Activated naive CD4-positive, alpha-beta T cell treated with anti-CD3 and anti-CD28 coated beads for 36 hours (primary cell): Measurements from ENCODE around the gene NRP1. TPM values are rescaled to one million over a fixed set of nuclear protein-coding genes. Genes with fewer than 3 reads are reported as not detected.
"Not testable (repeated sequence)": the region's sequence is repeated elsewhere in the genome, so short reads cannot be mapped to it uniquely, and the experiment has no call there.

ENCODE experiments used
- CTCF ChIA-PET: fragments of 350-600 bp; sonication (Branson Sonifier 250); formaldehyde crosslinking; loops from one replicate; lab custom pipeline; 2021; ENCODE audit warnings: antibody characterized with exemption; lab: Charles Lee
- DNase-seq: peaks from one replicate; pipeline ENCODE4 v3.0.0-alpha.2; 2020
- H3K27ac Mint-ChIP-seq: one replicate; pipeline ENCODE4 v1.8.0; 2021; ENCODE audit warnings: mild to moderate bottlenecking, mixed read lengths
- H3K27me3 Mint-ChIP-seq: one replicate; pipeline ENCODE4 v1.8.0; 2021; ENCODE audit warnings: low read depth, mixed read lengths
- H3K36me3 Mint-ChIP-seq: one replicate; pipeline ENCODE4 v1.8.0; 2021; ENCODE audit warnings: low read depth, mixed read lengths
- H3K4me1 Mint-ChIP-seq: one replicate; pipeline ENCODE4 v1.8.0; 2021; ENCODE audit warnings: low read depth, mixed read lengths
- H3K4me3 Mint-ChIP-seq: one replicate; pipeline ENCODE4 v1.8.0; 2021; ENCODE audit warnings: mild to moderate bottlenecking, moderate library complexity, mixed read lengths
- H3K9me3 Mint-ChIP-seq: one replicate; pipeline ENCODE4 v1.8.0; 2021; ENCODE audit warnings: mixed read lengths
- intact Hi-C: fragments of 100-400 bp; cut with micrococcal nuclease; formaldehyde crosslinking; loops from one replicate; pipeline ENCODE4 v1.15.1; 2023
- total RNA-seq, 2 experiments: library from RNA; stranded (reverse); gene quantifications; one replicate each; pipeline ENCODE4 v1.2.3, GENCODE V29; 2021

The NRP1 gene
- under 1 TPM in 1 of 2 experiments, not detected in 1; 0.10 TPM for total RNA-seq

- peaks cover 22% of the 10 kb centered on the region for H3K4me1 Mint-ChIP-seq
- no peaks in the 10 kb centered on the region for H3K36me3 Mint-ChIP-seq
- CTCF ChIA-PET, result interaction anchor here (0.6 to 4.4 kb wide), 5 partner anchors 22 to 142 kb away, joined by 3 to 23 read pairs (median 4); no protein-coding TSS in a partner anchor
- no peaks in the 10 kb centered on the region for H3K9me3 Mint-ChIP-seq
- peak; percentile 8 for DNase-seq
- H3K4me3 Mint-ChIP-seq, result peak within 1 kb of the TSS; percentile 64
- H3K27ac Mint-ChIP-seq, result no peak within 1 kb of the TSS
- H3K27me3 Mint-ChIP-seq, result peaks cover 52% of the 10 kb centered on the region
- intact Hi-C loops, result loop anchor here (5.0 to 10.0 kb wide), 4 partner anchors 83 to 888 kb away; no protein-coding TSS in a partner anchor
Observed at GRCh38 chr10:33334153-33334804, at the start of gene NRP1. Gene NRP1 (minus strand): TSS chr10:33334667. CDS start chr10:33334382, 285 bp downstream.

GRCh38 chr10:33384201-33384600 is 49.7 kb upstream of the NRP1 start:
- H3K4me1 Mint-ChIP-seq, CTCF ChIA-PET, H3K9me3 Mint-ChIP-seq, intact Hi-C loops, H3K4me3 Mint-ChIP-seq, DNase-seq, H3K36me3 Mint-ChIP-seq, H3K27ac Mint-ChIP-seq: not testable (repeated sequence)
- H3K27me3 Mint-ChIP-seq, result peaks cover 17% of the 10 kb centered on the region

- peaks cover 14% of the 10 kb centered on the region for H3K27me3 Mint-ChIP-seq
- CTCF ChIA-PET, result no interaction called here
- H3K4me3 Mint-ChIP-seq, result no peak overlapping the region
- no peaks in the 10 kb centered on the region for H3K9me3 Mint-ChIP-seq
- H3K36me3 Mint-ChIP-seq, result no peaks in the 10 kb centered on the region
- H3K4me1 Mint-ChIP-seq, result peaks cover 3% of the 10 kb centered on the region
- no peak for DNase-seq
- intact Hi-C loops, result no loop called here
- no peak overlapping the region for H3K27ac Mint-ChIP-seq
Observed at GRCh38 chr10:33382921-33383713, 48.6 kb upstream of the NRP1 start.

- peaks cover 10% of the 10 kb centered on the region for H3K27me3 Mint-ChIP-seq
- CTCF ChIA-PET, result no interaction called here
- H3K27ac Mint-ChIP-seq, result no peak overlapping the region
- H3K9me3 Mint-ChIP-seq, result no peaks in the 10 kb centered on the region
- no peaks in the 10 kb centered on the region for H3K36me3 Mint-ChIP-seq
- no peak for DNase-seq
- intact Hi-C loops, result no loop called here
- H3K4me3 Mint-ChIP-seq, result no peak overlapping the region
- H3K4me1 Mint-ChIP-seq, result peaks cover 12% of the 10 kb centered on the region
Observed at GRCh38 chr10:33382216-33382600, 47.7 kb upstream of the NRP1 start.

- DNase-seq, result no peak
- no peak overlapping the region for H3K4me3 Mint-ChIP-seq
- peaks cover 8% of the 10 kb centered on the region for H3K27me3 Mint-ChIP-seq
- no peak overlapping the region for H3K27ac Mint-ChIP-seq
- intact Hi-C loops, result no loop called here
- peaks cover 17% of the 10 kb centered on the region for H3K4me1 Mint-ChIP-seq
- H3K36me3 Mint-ChIP-seq, result no peaks in the 10 kb centered on the region
- H3K9me3 Mint-ChIP-seq, result no peaks in the 10 kb centered on the region
- CTCF ChIA-PET, result no interaction called here
Observed at GRCh38 chr10:33381451-33382215, 47.2 kb upstream of the NRP1 start.

- H3K36me3 Mint-ChIP-seq, result no peaks in the 10 kb centered on the region
- CTCF ChIA-PET, result no interaction called here
- intact Hi-C loops, result loop anchor here (1.0 to 10.0 kb wide), 4 partner anchors 11 to 747 kb away; no protein-coding TSS in a partner anchor
- no peaks in the 10 kb centered on the region for H3K9me3 Mint-ChIP-seq
- H3K27ac Mint-ChIP-seq, result no peak overlapping the region
- no peak for DNase-seq
- no peak overlapping the region for H3K4me3 Mint-ChIP-seq
- H3K27me3 Mint-ChIP-seq, result peaks cover 4% of the 10 kb centered on the region
- H3K4me1 Mint-ChIP-seq, result peaks cover 22% of the 10 kb centered on the region
Observed at GRCh38 chr10:33377658-33378025, 43.2 kb upstream of the NRP1 start.

GRCh38 chr10:33376976-33377657 is 42.6 kb upstream of the NRP1 start:
- Mint-ChIP-seq H3K27me3 (peaks cover 4% of the 10 kb centered on the region), H3K36me3 (no peaks in the 10 kb centered on the region), H3K4me3 (no peak overlapping the region), H3K27ac (no peak overlapping the region), H3K4me1 (peaks cover 22% of the 10 kb centered on the region), H3K9me3 (no peaks in the 10 kb centered on the region)
- no peak for DNase-seq
- intact Hi-C loops, result loop anchor here (1.0 to 10.0 kb wide), 4 partner anchors 11 to 748 kb away; no protein-coding TSS in a partner anchor
- CTCF ChIA-PET, result interaction anchor here (0.8 kb wide), 1 partner anchor 44 kb away, joined by 3 read pairs; no protein-coding TSS in a partner anchor

GRCh38 chr10:33376476-33376875 is 42.0 kb upstream of the NRP1 start:
- Mint-ChIP-seq H3K36me3 (no peaks in the 10 kb centered on the region), H3K4me3 (no peak overlapping the region), H3K4me1 (peaks cover 22% of the 10 kb centered on the region), H3K27ac (no peak overlapping the region), H3K27me3 (peaks cover 4% of the 10 kb centered on the region), H3K9me3 (no peaks in the 10 kb centered on the region)
- intact Hi-C loops, result loop anchor here (2.0 to 10.0 kb wide), 2 partner anchors 14 to 748 kb away; no protein-coding TSS in a partner anchor
- no peak for DNase-seq
- CTCF ChIA-PET, result interaction anchor here (0.6 to 0.9 kb wide), 3 partner anchors 10 to 341 kb away, joined by 3 to 4 read pairs (median 4); no protein-coding TSS in a partner anchor

GRCh38 chr10:33373263-33373662 is 38.8 kb upstream of the NRP1 start:
- Mint-ChIP-seq H3K27me3 (peaks cover 6% of the 10 kb centered on the region), H3K27ac (no peak overlapping the region), H3K4me1 (peaks cover 21% of the 10 kb centered on the region), H3K36me3 (no peaks in the 10 kb centered on the region), H3K9me3 (no peaks in the 10 kb centered on the region), H3K4me3 (no peak overlapping the region)
- CTCF ChIA-PET, result no interaction called here
- intact Hi-C loops, result loop anchor here (10.0 kb wide), 1 partner anchor 752 kb away; no protein-coding TSS in a partner anchor
- no peak for DNase-seq

- CTCF ChIA-PET, result no interaction called here
Observed at GRCh38 chr10:33371234-33371633, 36.8 kb upstream of the NRP1 start.

GRCh38 chr10:33370434-33370930 is 36.0 kb upstream of the NRP1 start:
- Mint-ChIP-seq H3K4me3 (no peak overlapping the region), H3K9me3 (no peaks in the 10 kb centered on the region), H3K4me1 (peaks cover 10% of the 10 kb centered on the region), H3K27me3 (peaks cover 11% of the 10 kb centered on the region), H3K36me3 (no peaks in the 10 kb centered on the region), H3K27ac (no peak overlapping the region)
- CTCF ChIA-PET, result no interaction called here
- no peak for DNase-seq
- intact Hi-C loops, result loop anchor here (10.0 kb wide), 1 partner anchor 754 kb away; no protein-coding TSS in a partner anchor

More at GRCh38 chr10:33371234-33371633, 36.8 kb upstream of the NRP1 start:
- Mint-ChIP-seq H3K27me3 (peaks cover 11% of the 10 kb centered on the region), H3K27ac (no peak overlapping the region), H3K9me3 (no peaks in the 10 kb centered on the region), H3K4me3 (no peak overlapping the region), H3K4me1 (peaks cover 7% of the 10 kb centered on the region), H3K36me3 (no peaks in the 10 kb centered on the region)
- no peak for DNase-seq
- intact Hi-C loops, result loop anchor here (10.0 kb wide), 1 partner anchor 754 kb away; no protein-coding TSS in a partner anchor
